WTC11 (cell line): ENCODE data around the gene MED26. TPM values are rescaled to one million over a fixed set of nuclear protein-coding genes. Genes with fewer than 3 reads are reported as not detected.

ENCODE experiments used
- ATAC-seq: fragments of 200-7000 bp; cut with Tn5 transposase; 2 replicates; pipeline ENCODE4 v1.10.0; 2021; ENCODE audit warnings: mild to moderate bottlenecking, moderate library complexity
- CTCF ChIA-PET: fragments of 300-600 bp; sonication (Branson Sonifier 250); formaldehyde crosslinking; loops from one replicate; lab custom pipeline; 2021; ENCODE audit warnings: antibody characterized with exemption; lab: Charles Lee
- POLR2A ChIA-PET: fragments of 350-600 bp; sonication (Branson Sonifier 250); formaldehyde crosslinking; loops from one replicate; lab custom pipeline; 2021; ENCODE audit warnings: antibody characterized with exemption; lab: Charles Lee
- DNase-seq: peaks from one replicate; pipeline ENCODE4 v3.0.0; 2021; ENCODE audit warnings: low spot score
- H3K27ac Mint-ChIP-seq: 2 replicates; pipeline ENCODE4 v1.8.0; 2021; ENCODE audit warnings: mixed read lengths
- H3K27me3 Mint-ChIP-seq: 2 replicates; pipeline ENCODE4 v1.8.0; 2021; ENCODE audit warnings: low read depth, mild to moderate bottlenecking, moderate library complexity, mixed read lengths
- H3K36me3 Mint-ChIP-seq: 2 replicates; pipeline ENCODE4 v1.8.0; 2021; ENCODE audit warnings: mixed read lengths
- H3K4me1 Mint-ChIP-seq: 2 replicates; pipeline ENCODE4 v1.8.0; 2022; ENCODE audit warnings: mixed read lengths
- H3K4me3 Mint-ChIP-seq: 2 replicates; pipeline ENCODE4 v1.8.0; 2021; ENCODE audit warnings: mild to moderate bottlenecking, moderate library complexity, mixed read lengths
- H3K9me3 Mint-ChIP-seq: 2 replicates; pipeline ENCODE4 v1.8.0; 2021; ENCODE audit warnings: mixed read lengths
- AFF4 ChIP-seq: sonication (generic); formaldehyde crosslinking; IDR thresholded peaks from 2 replicates; pipeline ENCODE4 v1.8.1; 2023; ENCODE audit warnings: mild to moderate bottlenecking, missing genetic modification reagents, borderline replicate concordance
- AR ChIP-seq: fragments of 250-450 bp; sonication (Bioruptor Pico); IDR thresholded peaks from 2 replicates; pipeline ENCODE4 v1.9.0; 2021; ENCODE audit warnings: mild to moderate bottlenecking
- ATF2 ChIP-seq: sonication (generic); formaldehyde crosslinking; IDR thresholded peaks from 2 replicates; pipeline ENCODE4 v1.8.1; 2022; ENCODE audit warnings: low read depth, missing genetic modification reagents, borderline replicate concordance
- CDX4 ChIP-seq: fragments of 250-450 bp; sonication (Bioruptor Pico); IDR thresholded peaks from 2 replicates; pipeline ENCODE4 v1.9.0; 2021; ENCODE audit warnings: moderate library complexity, mild to moderate bottlenecking, inconsistent platforms, borderline replicate concordance
- CREM ChIP-seq: sonication (generic); formaldehyde crosslinking; IDR thresholded peaks from 2 replicates; pipeline ENCODE4 v1.8.1; 2022; ENCODE audit warnings: mild to moderate bottlenecking, missing genetic modification reagents, moderate library complexity
- E2F4 ChIP-seq: sonication (generic); formaldehyde crosslinking; IDR thresholded peaks from 2 replicates; pipeline ENCODE4 v1.8.1; 2022; ENCODE audit warnings: low read depth, mild to moderate bottlenecking, moderate library complexity, missing genetic modification reagents, borderline replicate concordance
- KAT7 ChIP-seq: sonication (generic); formaldehyde crosslinking; IDR thresholded peaks from 2 replicates; pipeline ENCODE4 v1.8.1; 2023; ENCODE audit warnings: missing genetic modification reagents, mild to moderate bottlenecking, borderline replicate concordance
- NFYB ChIP-seq: sonication (generic); formaldehyde crosslinking; conservative IDR thresholded peaks from 2 replicates; pipeline ENCODE4 v1.8.0; 2022; ENCODE audit warnings: low read depth, missing genetic modification reagents
- NR1H2 ChIP-seq: sonication (generic); formaldehyde crosslinking; IDR thresholded peaks from 2 replicates; pipeline ENCODE4 v1.9.0; 2021; ENCODE audit warnings: mild to moderate bottlenecking, moderate library complexity, missing genetic modification reagents
- NR2C2 ChIP-seq: sonication (generic); formaldehyde crosslinking; IDR thresholded peaks from 2 replicates; pipeline ENCODE4 v1.8.0; 2022; ENCODE audit warnings: mild to moderate bottlenecking, missing genetic modification reagents
- PREB ChIP-seq: sonication (generic); formaldehyde crosslinking; IDR thresholded peaks from 2 replicates; pipeline ENCODE4 v1.8.1; 2022; ENCODE audit warnings: mild to moderate bottlenecking, missing genetic modification reagents, moderate library complexity, borderline replicate concordance
- RELA ChIP-seq: sonication (generic); formaldehyde crosslinking; IDR thresholded peaks from 2 replicates; pipeline ENCODE4 v1.8.1; 2022; ENCODE audit warnings: missing genetic modification reagents, mild to moderate bottlenecking, borderline replicate concordance
- SP1 ChIP-seq: sonication (generic); formaldehyde crosslinking; conservative IDR thresholded peaks from 2 replicates; pipeline ENCODE4 v1.8.1; 2022; ENCODE audit warnings: missing genetic modification reagents
- ZBTB21 ChIP-seq: sonication (generic); formaldehyde crosslinking; IDR thresholded peaks from 2 replicates; pipeline ENCODE4 v1.8.1; 2023; ENCODE audit warnings: mild to moderate bottlenecking, missing genetic modification reagents, borderline replicate concordance
- ZNF121 ChIP-seq: sonication (generic); formaldehyde crosslinking; IDR thresholded peaks from 2 replicates; pipeline ENCODE4 v1.8.0; 2023; ENCODE audit warnings: missing genetic modification reagents
- total RNA-seq: library from RNA; stranded (reverse); gene quantifications from 3 replicates; pipeline ENCODE4 v1.2.3, GENCODE V29; 2021

Gene MED26
- total RNA-seq, 1 experiment from 2014 or later: 14.2 TPM

- no peak for ATAC-seq
- Mint-ChIP-seq H3K4me1 (peaks cover 3% of the 10 kb centered on the region; the same call in 1 of the 2 replicates), H3K9me3 (no peaks in the 10 kb centered on the region), H3K4me3 (no peak overlapping the region), H3K27me3 (no peaks in the 10 kb centered on the region), H3K36me3 (peaks cover 64% of the 10 kb centered on the region), H3K27ac (no peak overlapping the region)
- DNase-seq: no peak
- ChIA-PET POLR2A (no interaction called here), CTCF (no interaction called here)
- no peak for TF ChIP-seq CREM (CRISPR knock-in tag)
- TF ChIP-seq NR1H2: no peak
- TF ChIP-seq NFYB: no peak
- TF ChIP-seq KAT7 (CRISPR knock-in tag): no peak
- TF ChIP-seq PREB (CRISPR knock-in tag): no peak
- no peak for TF ChIP-seq SP1
- TF ChIP-seq AR (CRISPR knock-in tag): no peak
- TF ChIP-seq AFF4: no peak
Measured at GRCh38 chr19:16641695-16642094, 13.7 kb upstream of the MED26 start.

- Mint-ChIP-seq H3K27me3 (no peaks in the 10 kb centered on the region), H3K9me3 (no peaks in the 10 kb centered on the region), H3K36me3 (peaks cover 57% of the 10 kb centered on the region), H3K27ac (no peak overlapping the region), H3K4me3 (no peak overlapping the region), H3K4me1 (peaks cover 3% of the 10 kb centered on the region; the same call in 1 of the 2 replicates)
- CTCF ChIA-PET: no interaction called here
- POLR2A ChIA-PET: no interaction called here
- ATAC-seq: no peak
- no peak for DNase-seq
- no peak for TF ChIP-seq AFF4
- TF ChIP-seq AR (CRISPR knock-in tag): no peak
- no peak for TF ChIP-seq RELA (CRISPR knock-in tag)
- TF ChIP-seq CDX4 (CRISPR knock-in tag): no peak
- no peak for TF ChIP-seq ZBTB21
- no peak for TF ChIP-seq ZNF121 (CRISPR knock-in tag)
- TF ChIP-seq NR2C2: no peak
- no peak for TF ChIP-seq E2F4 (CRISPR knock-in tag)
- no peak for TF ChIP-seq ATF2 (CRISPR knock-in tag)
Measured at GRCh38 chr19:16640951-16641350, 12.9 kb upstream of the MED26 start.
